NCI-H748 (cell line): ENCODE measurements around the gene FAM124A.
A peak's percentile ranks its signal among the peaks of the same experiment; 100 is the strongest.

Experiments
- DNase-seq: peaks from one replicate; lab custom pipeline; 2025; ENCODE audit not compliant: unreplicated experiment; lab: John Stamatoyannopoulos, UW

FAM124A gene

DNA sequence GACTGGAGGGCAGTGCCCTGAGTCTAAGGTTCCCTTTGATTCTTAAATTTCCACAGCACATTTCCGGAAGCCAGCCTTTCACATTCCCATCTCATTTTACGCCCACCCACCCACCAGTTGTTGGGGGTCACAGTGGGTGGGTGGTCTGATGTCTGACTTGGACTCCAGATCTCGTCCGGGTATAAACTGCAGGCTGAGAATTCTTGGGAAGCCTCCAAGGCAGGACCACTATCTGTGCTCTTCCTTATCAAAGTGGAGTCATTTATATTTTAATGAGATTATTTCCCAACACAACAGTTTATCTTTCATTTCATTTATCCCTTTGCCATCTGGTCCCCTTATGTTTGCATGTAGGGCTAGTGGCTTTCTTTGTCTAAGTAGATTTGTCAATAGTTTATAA, 3.6 kb upstream of the FAM124A start:
- DNase-seq = no peak

DNA sequence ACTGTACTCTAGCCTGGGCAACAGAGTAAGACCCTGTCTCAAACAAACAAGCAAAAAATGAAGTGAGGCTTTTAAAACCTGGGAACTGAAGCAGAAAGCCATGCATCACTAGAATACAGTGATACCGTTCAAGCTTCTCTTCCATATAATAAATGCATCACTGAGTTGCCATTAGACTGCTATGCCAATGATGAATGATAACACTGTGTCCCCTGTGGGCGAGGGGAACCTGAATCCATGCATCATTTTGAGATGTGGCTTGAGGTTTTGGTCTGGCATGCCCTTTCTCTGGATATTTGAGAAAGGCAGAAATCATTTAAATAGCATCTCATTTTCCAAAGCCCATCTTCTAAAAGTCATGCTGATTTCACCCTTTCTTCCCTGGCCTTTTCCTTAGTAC, 1.5 kb upstream of the FAM124A start:
- no peak for DNase-seq

DNA sequence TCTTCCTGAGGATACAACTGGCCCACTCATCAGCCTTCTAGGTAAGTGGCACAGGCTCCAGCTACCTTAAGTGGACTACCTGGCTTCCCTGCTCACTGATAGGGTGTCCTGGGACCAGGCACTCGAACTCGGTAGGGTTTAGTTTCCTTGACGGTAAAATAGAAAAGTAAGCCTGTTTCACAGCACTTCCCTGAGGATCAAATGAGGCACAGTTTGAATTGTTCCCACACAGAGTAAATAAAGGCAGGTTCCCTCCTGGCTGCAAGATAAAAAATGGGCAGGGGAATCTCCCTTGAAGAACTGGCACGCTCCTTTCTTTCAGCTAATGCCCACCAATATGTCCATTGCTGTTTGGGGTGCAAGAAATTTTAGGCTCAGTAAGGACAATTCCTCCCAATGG, 1.1 kb upstream of the FAM124A start:
- DNase-seq = no peak

DNA sequence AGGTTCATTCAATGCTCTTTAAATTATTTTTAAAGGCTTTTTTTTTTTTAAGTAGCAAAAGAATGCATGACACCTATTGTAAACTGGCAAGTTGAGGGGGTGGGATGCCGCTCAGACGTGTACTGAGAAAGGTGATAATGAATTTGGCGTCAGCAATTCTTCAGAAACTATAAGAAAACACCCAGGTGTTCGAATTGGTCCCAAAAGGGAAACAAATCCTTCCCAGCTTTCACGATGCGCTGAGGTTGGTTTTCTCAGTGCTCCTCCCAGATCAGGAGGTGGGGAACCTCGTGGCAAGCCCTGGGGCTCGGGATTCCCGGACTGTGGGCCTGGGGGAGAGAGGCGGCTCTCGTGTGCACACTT, 543 bp upstream of the FAM124A start:
- peak; percentile 58 for DNase-seq

DNA sequence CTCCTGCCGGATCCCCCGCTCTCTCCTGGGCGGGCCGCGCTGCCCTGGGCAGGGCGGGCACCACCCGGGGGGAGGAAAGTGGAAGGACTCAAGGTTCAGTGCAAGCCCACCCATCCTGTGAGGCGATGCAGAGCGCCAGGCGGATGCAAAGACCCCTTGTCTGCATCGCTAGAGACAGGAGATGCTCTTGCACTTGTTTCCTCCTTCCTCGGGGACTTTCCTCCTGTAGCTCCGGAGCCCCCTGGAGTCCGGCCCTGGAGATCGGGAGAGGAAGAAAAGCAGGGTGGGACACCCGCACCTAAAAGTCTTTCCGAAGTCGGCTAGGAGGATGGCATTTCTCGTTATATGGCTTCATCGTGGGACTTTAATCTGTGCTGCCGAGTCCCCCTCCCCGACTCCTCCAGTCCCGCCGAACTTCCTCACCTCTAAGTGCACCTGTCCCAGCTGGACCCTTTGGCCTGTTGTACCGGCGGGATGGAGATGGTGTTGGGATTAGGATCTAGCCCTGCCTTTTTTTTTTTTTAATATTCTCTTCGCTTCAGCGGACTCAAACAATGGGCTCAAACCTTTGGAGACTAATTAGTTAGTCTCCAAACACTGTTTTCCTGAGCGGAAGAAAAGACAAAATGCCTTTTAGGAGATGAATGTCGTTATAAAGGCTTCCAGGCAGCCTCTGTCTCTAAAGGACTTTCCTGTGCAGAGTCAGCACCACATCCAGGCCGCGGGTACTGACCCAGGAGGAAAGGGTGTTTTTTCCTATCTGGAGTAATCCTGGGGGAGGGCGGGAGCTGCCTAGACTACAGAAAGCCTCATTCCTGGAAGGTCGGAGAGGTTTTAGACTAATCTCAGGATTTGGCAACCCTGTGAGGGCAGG, 725 bp downstream of the FAM124A start:
- peak; percentile 66 for DNase-seq

DNA sequence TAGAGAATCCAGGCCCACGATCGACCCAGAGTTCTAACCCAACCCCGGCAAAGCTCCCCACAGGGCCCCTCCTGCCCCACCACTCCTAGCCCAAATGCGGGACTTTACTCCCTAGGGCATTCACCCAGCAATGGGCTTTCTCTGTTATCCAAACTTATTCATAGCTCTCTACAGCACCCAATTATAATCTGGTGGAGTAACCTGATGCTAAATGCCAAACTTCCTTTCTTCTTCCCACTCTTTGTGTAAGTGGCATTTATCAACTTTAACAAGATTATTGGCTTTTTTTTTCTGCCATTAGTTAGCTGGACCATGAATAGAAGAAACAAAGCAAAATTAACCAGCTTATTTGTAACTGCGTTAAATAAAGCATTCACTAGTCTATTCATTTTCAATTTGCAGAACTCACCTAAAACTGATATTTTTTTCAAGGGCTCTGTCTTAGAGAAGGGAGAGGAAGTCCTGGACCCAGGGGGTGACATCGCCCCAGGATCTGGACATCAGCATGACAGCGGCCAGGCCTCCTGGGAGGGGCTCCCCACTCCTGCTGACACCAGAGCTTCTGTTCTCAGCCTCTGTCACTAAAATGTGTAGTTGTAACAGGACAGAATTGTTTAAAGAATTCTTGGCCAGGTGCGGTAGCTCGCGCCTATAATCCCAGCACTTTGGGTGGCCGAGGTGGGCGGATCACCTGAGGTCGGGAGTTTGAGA, 1.5 kb downstream of the FAM124A start:
- DNase-seq = no peak

DNA sequence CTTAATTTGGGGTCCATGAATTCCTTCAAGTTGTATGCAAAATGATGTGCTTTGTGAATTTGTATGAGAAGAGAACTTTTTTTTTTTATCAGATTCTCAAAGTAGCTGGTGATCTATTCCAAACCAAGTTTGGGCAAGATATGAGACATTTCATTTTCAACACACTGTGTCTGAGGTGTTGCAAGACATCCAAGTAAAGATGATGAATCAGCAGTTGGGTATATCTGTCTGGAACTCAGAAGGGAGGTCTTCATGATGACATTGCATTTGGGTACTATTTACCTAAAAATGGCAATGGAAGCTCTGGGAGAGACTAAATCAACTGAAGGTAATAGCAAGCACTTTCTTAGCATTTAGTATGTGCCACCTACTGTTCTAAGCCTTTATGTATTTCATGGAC, 2.8 kb downstream of the FAM124A start:
- no peak for DNase-seq

DNA sequence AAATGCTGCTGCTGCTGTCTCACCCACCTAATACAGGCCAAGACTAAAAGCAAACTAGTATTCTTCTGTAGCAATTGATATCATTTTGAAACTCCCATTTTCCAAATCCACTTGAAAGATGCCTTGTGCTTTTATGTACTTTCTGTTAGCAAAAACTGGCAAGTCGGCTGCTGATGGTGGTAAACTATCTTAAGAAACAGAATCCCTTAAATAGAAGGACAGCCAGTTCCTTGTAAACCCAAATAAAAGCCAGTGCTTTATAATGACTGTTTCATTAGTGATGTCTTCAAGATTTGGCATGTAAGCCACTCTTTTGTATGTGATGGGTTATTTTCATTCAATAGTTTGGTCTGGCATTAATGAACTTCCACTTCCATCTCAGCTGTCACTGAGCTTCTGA, 5.2 kb downstream of the FAM124A start:
- no peak for DNase-seq

DNA sequence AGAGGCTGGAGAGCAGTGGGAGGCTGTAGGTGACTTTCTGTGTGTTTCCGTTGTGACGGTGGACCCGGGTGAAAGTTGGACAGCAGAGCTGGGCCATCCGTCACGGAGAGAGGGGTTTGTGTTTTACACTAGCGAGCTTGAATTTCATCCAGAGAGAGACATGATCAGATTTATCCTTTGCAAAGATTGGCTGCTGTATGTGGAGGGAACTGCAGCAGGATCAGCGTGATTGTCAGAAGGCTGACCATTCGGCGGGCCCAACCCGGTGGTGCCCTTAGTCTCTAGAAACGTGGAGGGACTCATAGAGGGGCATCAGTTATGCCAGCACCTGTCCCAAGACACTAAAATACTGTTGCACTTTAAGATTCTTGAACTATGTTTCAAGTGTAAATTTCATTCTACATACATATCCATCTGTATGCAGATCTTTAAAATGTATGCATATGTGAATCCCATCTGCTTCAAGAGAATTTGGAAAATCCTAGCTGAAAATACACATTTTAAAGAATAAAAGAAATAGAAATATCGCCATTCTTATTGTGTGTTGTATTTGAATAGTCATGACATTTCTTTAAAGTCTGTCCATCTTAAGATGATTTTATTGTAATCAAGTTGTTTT, 7.0 kb downstream of the FAM124A start:
- DNase-seq = no peak

DNA sequence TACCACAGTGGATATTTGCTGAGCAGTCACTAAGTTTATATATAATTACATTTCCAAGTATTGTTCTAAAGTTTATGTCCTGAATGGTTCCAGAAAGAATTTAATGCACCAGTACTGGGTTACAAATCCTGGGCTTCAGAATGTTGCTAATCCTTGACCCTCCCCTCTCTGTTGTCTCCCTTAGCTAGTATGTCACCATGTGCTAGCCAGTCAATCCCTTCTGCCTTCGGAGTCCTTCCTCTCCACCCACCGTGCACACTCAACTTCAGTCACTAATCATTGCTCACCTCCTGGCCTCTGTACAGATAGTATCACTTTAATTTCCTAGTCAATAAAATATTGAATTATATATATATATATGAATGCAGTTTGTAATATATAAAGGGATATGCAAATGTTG, 7.5 kb downstream of the FAM124A start:
- DNase-seq = no peak

DNA sequence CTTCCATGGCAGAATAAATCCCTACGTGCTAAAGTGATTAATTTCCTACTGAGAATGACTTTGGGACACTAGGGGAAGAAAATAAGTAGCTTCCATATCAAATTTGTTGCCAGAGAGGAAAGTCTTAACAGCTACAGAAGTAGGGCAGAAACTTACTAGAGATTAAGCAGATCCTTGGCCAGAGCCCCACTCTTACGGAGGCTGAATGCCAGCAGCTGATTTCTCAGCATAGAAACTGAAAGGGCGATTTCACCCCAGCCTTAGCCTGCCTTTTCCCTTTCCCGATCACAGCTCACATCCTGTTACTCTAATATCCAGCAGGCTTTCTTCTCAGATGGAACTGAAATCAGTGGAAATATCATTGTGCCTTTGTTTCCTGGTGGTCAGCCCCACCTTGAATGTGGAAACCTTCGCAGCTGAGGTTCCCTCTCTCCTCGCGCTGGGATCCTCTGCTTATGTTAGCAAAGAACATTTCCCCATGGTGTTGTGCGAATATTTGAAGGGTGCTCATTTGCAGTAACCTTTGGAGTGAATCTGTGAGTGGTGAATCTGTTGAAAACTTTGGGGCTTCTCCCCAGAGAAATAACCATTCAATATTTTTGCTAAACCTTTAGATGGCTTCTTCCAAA, 8.4 kb downstream of the FAM124A start:
- no peak for DNase-seq

DNA sequence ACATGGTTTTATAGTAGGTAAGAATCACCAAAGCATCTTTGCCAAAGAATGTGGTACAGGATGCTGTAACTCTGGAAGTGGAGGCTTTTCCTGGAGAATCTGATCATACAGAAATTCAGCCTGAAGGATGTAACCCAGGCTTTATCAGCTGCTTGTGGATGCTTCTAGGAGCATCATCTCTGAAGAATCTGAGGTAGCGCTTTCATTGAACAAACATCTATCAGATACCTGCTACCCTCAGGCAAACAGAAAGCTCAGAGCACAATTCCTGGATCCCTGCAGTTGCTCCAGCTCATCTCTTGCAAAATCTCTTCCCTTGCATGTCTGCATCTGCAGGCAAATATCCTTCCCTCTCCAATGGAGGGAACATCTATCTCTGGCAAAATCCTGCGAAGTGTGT, 9.3 kb downstream of the FAM124A start:
- no peak for DNase-seq

DNA sequence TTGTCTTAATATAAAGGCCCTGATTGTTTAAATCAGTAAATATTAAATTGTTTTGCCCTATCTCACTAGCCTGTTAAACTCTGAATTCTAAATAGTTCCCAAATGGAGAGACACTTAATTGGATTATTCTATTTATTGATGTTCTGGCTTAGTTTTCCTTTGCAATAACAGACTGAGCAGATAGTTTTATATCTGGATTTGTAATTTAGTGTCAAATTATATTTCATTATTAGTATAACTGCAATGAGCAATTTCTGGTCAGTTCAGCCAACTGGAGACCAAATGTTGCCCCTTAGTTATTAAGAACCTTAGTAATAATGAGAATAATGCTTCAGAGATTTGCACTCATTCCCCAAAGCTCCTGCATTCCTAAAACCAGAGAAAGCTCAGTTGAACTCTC, 10.1 kb downstream of the FAM124A start:
- DNase-seq = no peak

DNA sequence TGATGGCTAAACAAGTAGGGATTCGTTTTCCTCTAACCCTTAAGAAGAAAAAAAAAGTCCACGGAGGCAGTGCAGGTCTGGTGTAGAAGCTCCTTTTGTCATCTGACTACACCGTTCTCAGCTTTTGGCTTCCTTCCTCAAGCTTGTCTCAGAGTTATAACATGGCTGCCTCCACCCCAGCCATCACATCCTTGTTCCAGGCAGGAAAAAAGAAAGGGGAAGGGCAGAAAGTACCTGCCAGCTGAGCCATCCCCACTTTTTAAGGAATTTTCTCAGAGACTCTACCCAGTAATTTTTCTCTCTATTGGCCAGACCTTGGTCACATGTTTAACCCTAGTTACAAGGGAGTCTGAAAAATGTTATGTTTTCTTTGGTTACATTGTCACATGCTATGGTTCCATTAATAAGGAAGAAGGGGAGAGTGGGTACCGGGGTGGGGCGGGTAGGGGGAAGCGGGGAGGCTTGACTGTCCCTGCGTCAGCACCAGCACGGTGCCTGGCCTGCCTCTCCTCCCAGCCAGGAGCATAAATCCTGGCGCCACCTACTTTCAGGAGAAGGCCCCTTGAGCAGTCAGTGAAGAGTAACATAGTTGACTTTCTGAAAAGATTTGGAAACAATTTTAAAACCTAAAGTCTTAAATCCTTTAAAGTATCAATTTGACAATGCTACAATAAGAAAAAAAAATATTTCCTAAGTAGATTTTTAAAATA, 11.1 kb downstream of the FAM124A start:
- no peak for DNase-seq

DNA sequence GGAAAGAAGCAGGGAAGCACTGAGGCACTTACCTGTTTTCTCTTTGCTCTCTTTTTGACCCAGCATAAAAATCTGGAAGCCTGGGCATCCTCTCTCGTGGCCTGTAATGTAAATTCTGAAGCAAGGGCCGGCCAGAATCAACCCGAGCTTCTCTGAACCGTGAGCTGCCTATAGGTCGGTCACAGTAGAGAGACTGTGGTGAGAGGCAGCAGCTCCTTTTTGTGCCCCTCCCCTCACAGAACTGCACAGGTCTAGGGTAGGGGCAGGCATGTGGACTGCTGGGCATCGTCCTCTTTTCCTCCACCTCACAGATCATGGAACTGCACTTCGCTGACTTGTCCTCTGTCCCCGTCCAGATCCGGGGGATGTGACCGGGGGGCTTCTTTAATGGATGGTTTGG, 12.5 kb downstream of the FAM124A start:
- no peak for DNase-seq

DNA sequence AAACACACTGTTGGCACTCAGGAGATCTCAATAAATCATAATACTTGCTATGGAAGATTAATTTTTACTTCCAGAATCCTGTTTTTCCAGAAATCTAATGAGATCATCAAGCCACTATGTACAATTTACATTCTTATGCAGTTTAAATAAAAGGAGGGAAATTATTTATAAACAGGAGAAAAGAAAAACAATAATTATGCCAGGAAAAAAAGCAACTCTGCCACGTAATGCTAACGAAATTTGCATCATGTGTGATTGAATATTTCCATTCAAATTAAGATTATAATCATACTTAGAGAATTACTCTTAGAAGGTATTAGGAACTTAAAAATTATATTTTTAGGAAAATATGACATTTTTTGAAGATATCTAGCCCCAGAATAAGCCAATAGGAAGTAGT, 13.0 kb downstream of the FAM124A start:
- no peak for DNase-seq

DNA sequence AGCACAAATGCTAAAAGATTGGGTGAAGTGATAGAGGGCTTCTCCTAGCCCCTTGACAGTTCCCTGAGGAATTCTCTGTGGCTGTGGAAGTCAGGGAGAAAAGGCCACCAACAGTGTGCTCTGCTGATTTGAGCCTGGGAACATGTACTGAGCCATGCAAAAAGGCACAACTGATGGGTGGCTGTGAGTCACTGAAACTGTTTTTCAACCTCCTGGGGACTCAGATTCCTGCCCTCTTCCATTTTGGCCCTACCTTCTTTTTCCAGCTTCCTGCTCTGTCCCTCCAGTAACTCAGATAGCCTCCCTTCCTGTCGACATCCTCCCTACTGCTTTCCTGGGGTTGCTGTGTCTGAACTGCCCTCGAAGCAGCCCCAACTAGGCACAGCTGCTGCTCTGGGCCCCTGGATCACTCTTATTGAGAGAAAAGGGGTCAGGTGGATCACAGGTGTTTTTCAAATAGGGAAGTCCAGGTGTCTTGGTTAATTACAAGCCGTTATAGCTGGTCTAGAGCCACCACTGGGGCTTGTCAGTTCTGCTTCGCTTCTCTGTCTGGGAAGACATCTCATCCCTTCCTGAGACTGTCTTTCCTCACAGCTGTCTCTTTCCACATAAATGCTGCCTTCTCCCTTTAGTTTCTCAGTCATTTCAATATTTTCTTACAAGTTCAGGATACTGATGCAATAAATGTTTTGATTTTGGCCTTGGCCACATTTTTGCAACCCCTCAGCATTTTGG, 13.7 kb downstream of the FAM124A start:
- DNase-seq = peak; percentile 46

DNA sequence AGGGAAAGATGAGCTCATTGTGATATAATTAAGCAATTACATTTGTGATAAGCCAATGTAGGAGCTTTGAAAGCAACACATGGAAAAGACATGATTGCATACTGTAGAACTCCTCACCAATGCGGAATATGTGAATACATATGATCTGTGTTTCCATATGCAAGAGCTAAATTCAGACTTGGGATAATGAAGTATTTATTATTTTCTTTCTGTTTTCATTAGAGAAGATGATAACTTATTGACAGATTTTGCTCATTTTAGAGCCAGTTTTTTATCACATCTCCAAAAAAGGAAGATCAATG, 14.2 kb downstream of the FAM124A start:
- no peak for DNase-seq

DNA sequence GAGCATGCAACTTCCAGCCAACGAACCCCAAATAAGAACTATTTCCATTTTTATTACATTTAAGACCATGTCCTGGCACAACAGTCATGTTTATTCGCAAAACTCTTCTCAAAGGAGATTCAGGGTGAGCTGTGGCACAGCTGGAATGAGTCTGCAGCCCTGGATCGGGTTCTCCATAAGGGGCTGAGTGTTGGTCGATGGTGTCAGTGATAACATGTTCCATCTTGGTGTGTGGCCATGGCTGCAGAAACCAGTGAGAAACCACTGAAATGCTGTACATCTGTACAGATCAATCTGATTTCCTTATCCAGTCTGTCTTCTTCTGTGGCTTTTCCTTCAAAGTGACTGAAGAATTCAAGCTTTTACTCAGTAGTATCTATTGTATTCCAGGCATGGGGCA, 15.2 kb downstream of the FAM124A start:
- no peak for DNase-seq

DNA sequence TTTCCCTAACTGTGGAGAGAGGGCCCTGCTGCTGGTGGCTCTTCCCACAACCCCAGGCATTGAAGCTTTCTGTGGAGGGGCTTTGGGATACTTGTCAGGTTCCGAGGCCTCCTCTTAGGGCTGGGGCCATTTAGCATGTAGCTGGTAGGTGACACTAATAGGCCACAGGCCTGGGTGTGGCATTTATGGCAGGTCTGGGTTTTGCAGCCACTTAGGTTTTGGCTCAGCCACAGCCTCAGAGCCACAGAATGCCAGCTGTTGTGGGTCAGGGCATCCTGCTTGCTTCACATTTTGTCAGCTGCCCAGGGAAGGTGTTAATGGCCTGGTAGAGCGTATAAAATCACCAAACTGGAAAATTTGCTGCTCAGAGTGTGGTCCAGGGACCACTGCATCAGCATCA, 15.7 kb downstream of the FAM124A start:
- DNase-seq = no peak

DNA sequence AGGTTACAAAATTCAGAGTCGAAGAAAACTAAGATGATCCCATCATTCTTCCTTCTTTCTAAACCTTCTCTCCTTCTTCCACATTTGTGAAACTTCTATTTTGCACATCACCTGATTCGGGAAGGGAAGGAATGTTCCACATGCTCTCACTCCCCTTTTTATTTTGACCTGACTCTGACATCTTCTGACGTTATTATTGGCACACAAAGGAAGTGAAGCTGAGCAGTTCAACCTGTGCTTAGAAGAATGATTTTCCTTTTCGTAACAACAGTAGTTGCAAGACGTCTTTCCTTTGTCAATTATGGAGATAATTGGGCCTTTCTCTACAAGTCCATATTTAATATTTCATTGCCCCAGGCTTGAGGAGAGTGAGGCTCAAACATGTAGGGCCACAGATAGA, 18.0 kb downstream of the FAM124A start:
- DNase-seq = no peak
